ENCODE measurements around the gene WWC1.

WWC1 gene

GRCh38 chr5:168426864-168427172 lies 135.4 kb downstream of the WWC1 start:
- H3K4me3 ChIP-seq (ENCODE audit: low read depth, low read length), result no peak overlapping the region
- H3K4me2 ChIP-seq (ENCODE audit: low read length), result no peak overlapping the region
- H2AK5ac ChIP-seq (ENCODE audit: low read length), result no peak overlapping the region
- DNase-seq, result no peak
- H2BK120ac ChIP-seq (ENCODE audit: insufficient read depth, low read length, poor library complexity), result no peak overlapping the region
- peaks cover 0 to 5% of the 10 kb centered on the region in 2 experiments for H3K4me1 ChIP-seq (ENCODE audit: control insufficient read depth in 1 of 2, insufficient read depth in 2 of 2, low read length in 2 of 2)
- no peak overlapping the region for H4K91ac ChIP-seq (ENCODE audit: low read depth, low read length)
- H3K14ac ChIP-seq (ENCODE audit: low read length), result no peak overlapping the region
- H4K8ac ChIP-seq (ENCODE audit: low read depth, low read length), result no peak overlapping the region
- no peak overlapping the region for H3K18ac ChIP-seq (ENCODE audit: low read length)
- no peak overlapping the region for H3K9ac ChIP-seq (ENCODE audit: low read length)
- no peak overlapping the region for H3K27ac ChIP-seq (ENCODE audit: low read depth, low read length)
- H3K79me2 ChIP-seq (ENCODE audit: control insufficient read depth, insufficient read depth, low read length, poor library complexity), result no peaks in the 10 kb centered on the region
- H2BK12ac ChIP-seq (ENCODE audit: low read length), result no peak overlapping the region
- H4K12ac ChIP-seq (ENCODE audit: low read depth, low read length), result no peak overlapping the region
- H3K23ac ChIP-seq (ENCODE audit: low read length), result no peak overlapping the region
- H3K79me1 ChIP-seq (ENCODE audit: low read length), result no peaks in the 10 kb centered on the region
- no peaks in the 10 kb centered on the region for H3K27me3 ChIP-seq (ENCODE audit: insufficient read depth, low read length)
- H3K9me3 ChIP-seq (ENCODE audit: insufficient read depth, low read depth, low read length), result no peaks in the 10 kb centered on the region
- no peak overlapping the region for H2BK5ac ChIP-seq (ENCODE audit: low read depth, low read length, poor library complexity)
- WGBS (ENCODE audit: extremely low coverage, insufficient coverage, insufficient read length), result no CpG with 5 or more reads among the region's 5 CpGs
- H3K4ac ChIP-seq (ENCODE audit: low read depth, low read length), result no peak overlapping the region
- H3K36me3 ChIP-seq (ENCODE audit: control insufficient read depth in 1 of 2, insufficient read depth in 2 of 2, low read length in 2 of 2), result peaks cover 38 to 46% of the 10 kb centered on the region in 2 experiments
- H2AFZ ChIP-seq (ENCODE audit: insufficient read depth, low read length, poor library complexity), result no peak overlapping the region

DNA sequence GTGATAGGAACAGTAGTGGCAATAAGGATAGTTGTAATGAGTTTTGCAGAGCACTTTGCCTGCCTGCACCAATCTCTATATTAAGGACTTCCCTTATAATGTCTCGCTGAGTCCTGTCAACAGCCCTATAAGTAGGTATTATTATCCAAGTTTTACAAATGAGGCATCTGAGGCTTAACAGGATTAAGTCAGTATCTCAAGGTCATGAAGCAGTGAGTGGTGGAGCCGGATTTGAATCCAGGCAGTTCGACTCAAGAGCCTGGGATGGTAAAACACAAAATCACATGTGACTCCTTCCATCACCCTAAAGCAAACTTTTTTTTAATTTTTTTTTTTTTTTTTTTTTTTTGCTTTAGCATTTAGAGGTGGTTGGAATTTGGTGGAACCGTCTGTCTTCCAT lies 135.8 kb downstream of the WWC1 start:
- Histone ChIP-seq H4K8ac (ENCODE audit: low read depth, low read length) (no peak overlapping the region), H2BK120ac (ENCODE audit: insufficient read depth, low read length, poor library complexity) (no peak overlapping the region), H2AK5ac (ENCODE audit: low read length) (no peak overlapping the region), H3K4me3 (ENCODE audit: low read depth, low read length) (no peak overlapping the region), H3K14ac (ENCODE audit: low read length) (no peak overlapping the region), H3K36me3 (ENCODE audit: control insufficient read depth in 1 of 2, insufficient read depth in 2 of 2, low read length in 2 of 2) (peaks cover 40 to 46% of the 10 kb centered on the region in 2 experiments), H3K79me2 (ENCODE audit: control insufficient read depth, insufficient read depth, low read length, poor library complexity) (no peaks in the 10 kb centered on the region), H3K4me2 (ENCODE audit: low read length) (no peak overlapping the region), H3K18ac (ENCODE audit: low read length) (no peak overlapping the region), H3K79me1 (ENCODE audit: low read length) (no peaks in the 10 kb centered on the region), H2BK12ac (ENCODE audit: low read length) (no peak overlapping the region), H3K27ac (ENCODE audit: low read depth, low read length) (no peak overlapping the region), H2BK5ac (ENCODE audit: low read depth, low read length, poor library complexity) (no peak overlapping the region), H3K9ac (ENCODE audit: low read length) (no peak overlapping the region), H3K4me1 (ENCODE audit: control insufficient read depth in 1 of 2, insufficient read depth in 2 of 2, low read length in 2 of 2) (peaks cover 0 to 3% of the 10 kb centered on the region in 2 experiments), H3K27me3 (ENCODE audit: insufficient read depth, low read length) (no peaks in the 10 kb centered on the region), H3K9me3 (ENCODE audit: insufficient read depth, low read depth, low read length) (no peaks in the 10 kb centered on the region), H4K91ac (ENCODE audit: low read depth, low read length) (no peak overlapping the region), H3K23ac (ENCODE audit: low read length) (no peak overlapping the region), H4K12ac (ENCODE audit: low read depth, low read length) (no peak overlapping the region), H3K4ac (ENCODE audit: low read depth, low read length) (no peak overlapping the region), H2AFZ (ENCODE audit: insufficient read depth, low read length, poor library complexity) (no peak overlapping the region)
- no CpG with 5 or more reads among the region's 4 CpGs for WGBS (ENCODE audit: extremely low coverage, insufficient coverage, insufficient read length)
- no peak for DNase-seq

- Histone ChIP-seq H2AK5ac (ENCODE audit: low read length) (no peak overlapping the region), H4K91ac (ENCODE audit: low read depth, low read length) (no peak overlapping the region), H4K8ac (ENCODE audit: low read depth, low read length) (no peak overlapping the region), H3K14ac (ENCODE audit: low read length) (no peak overlapping the region), H3K27ac (ENCODE audit: low read depth, low read length) (no peak overlapping the region), H3K79me2 (ENCODE audit: control insufficient read depth, insufficient read depth, low read length, poor library complexity) (no peaks in the 10 kb centered on the region), H3K4ac (ENCODE audit: low read depth, low read length) (no peak overlapping the region), H3K4me1 (ENCODE audit: control insufficient read depth in 1 of 2, insufficient read depth in 2 of 2, low read length in 2 of 2) (peaks cover 0 to 3% of the 10 kb centered on the region in 2 experiments), H2BK12ac (ENCODE audit: low read length) (no peak overlapping the region), H3K9ac (ENCODE audit: low read length) (no peak overlapping the region), H3K18ac (ENCODE audit: low read length) (no peak overlapping the region), H3K79me1 (ENCODE audit: low read length) (no peaks in the 10 kb centered on the region), H3K27me3 (ENCODE audit: insufficient read depth, low read length) (no peaks in the 10 kb centered on the region), H2BK120ac (ENCODE audit: insufficient read depth, low read length, poor library complexity) (no peak overlapping the region), H2AFZ (ENCODE audit: insufficient read depth, low read length, poor library complexity) (no peak overlapping the region), H3K4me2 (ENCODE audit: low read length) (no peak overlapping the region), H3K4me3 (ENCODE audit: low read depth, low read length) (no peak overlapping the region), H2BK5ac (ENCODE audit: low read depth, low read length, poor library complexity) (no peak overlapping the region), H3K23ac (ENCODE audit: low read length) (no peak overlapping the region), H3K9me3 (ENCODE audit: insufficient read depth, low read depth, low read length) (no peaks in the 10 kb centered on the region), H3K36me3 (ENCODE audit: control insufficient read depth in 1 of 2, insufficient read depth in 2 of 2, low read length in 2 of 2) (peaks cover 40 to 42% of the 10 kb centered on the region in 2 experiments), H4K12ac (ENCODE audit: low read depth, low read length) (no peak overlapping the region)
- DNase-seq, result no peak
- no CpG with 5 or more reads among the region's 10 CpGs for WGBS (ENCODE audit: extremely low coverage, insufficient coverage, insufficient read length)
Measured at GRCh38 chr5:168428552-168428951, 137.1 kb downstream of the WWC1 start.

DNA sequence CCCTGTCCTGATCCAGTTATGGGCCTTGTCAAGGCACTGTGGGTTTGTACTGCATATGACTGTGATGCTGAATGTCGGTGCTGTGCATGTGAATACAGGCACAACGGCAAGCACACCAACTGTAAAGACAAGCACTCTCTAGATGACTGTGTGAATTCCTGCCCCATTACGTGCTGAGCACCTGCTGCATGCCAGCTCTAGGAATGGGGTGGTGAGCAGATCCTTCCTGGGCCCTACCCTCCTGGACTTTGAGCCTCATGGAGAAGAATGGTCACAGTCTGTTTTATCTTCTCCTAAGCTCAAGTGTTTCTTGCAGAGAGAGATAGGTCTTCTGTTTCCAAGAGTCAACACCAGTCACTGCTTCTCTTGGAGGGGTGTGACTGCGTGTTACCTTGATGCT lies 138.9 kb downstream of the WWC1 start:
- Histone ChIP-seq H3K27ac (ENCODE audit: low read depth, low read length) (no peak overlapping the region), H2BK12ac (ENCODE audit: low read length) (no peak overlapping the region), H2BK5ac (ENCODE audit: low read depth, low read length, poor library complexity) (no peak overlapping the region), H3K4ac (ENCODE audit: low read depth, low read length) (no peak overlapping the region), H3K9me3 (ENCODE audit: insufficient read depth, low read depth, low read length) (no peaks in the 10 kb centered on the region), H4K12ac (ENCODE audit: low read depth, low read length) (no peak overlapping the region), H3K23ac (ENCODE audit: low read length) (no peak overlapping the region), H3K79me2 (ENCODE audit: control insufficient read depth, insufficient read depth, low read length, poor library complexity) (no peaks in the 10 kb centered on the region), H2AK5ac (ENCODE audit: low read length) (no peak overlapping the region), H3K4me1 (ENCODE audit: control insufficient read depth in 1 of 2, insufficient read depth in 2 of 2, low read length in 2 of 2) (peaks cover 0 to 6% of the 10 kb centered on the region in 2 experiments), H3K9ac (ENCODE audit: low read length) (no peak overlapping the region), H3K4me3 (ENCODE audit: low read depth, low read length) (no peak overlapping the region), H3K36me3 (ENCODE audit: control insufficient read depth in 1 of 2, insufficient read depth in 2 of 2, low read length in 2 of 2) (peaks cover 40 to 49% of the 10 kb centered on the region in 2 experiments), H3K4me2 (ENCODE audit: low read length) (no peak overlapping the region), H4K8ac (ENCODE audit: low read depth, low read length) (no peak overlapping the region), H2AFZ (ENCODE audit: insufficient read depth, low read length, poor library complexity) (no peak overlapping the region), H4K91ac (ENCODE audit: low read depth, low read length) (no peak overlapping the region), H3K27me3 (ENCODE audit: insufficient read depth, low read length) (no peaks in the 10 kb centered on the region), H2BK120ac (ENCODE audit: insufficient read depth, low read length, poor library complexity) (no peak overlapping the region), H3K18ac (ENCODE audit: low read length) (no peak overlapping the region), H3K14ac (ENCODE audit: low read length) (no peak overlapping the region), H3K79me1 (ENCODE audit: low read length) (no peaks in the 10 kb centered on the region)
- no peak for DNase-seq
- no CpG with 5 or more reads among the region's 4 CpGs for WGBS (ENCODE audit: extremely low coverage, insufficient coverage, insufficient read length)

Measured in trophoblast cell (in vitro differentiated cells and primary cell).